HL-60 (cell line): ENCODE measurements around the gene MYMK.

Source experiments
- DNase-seq, 2 experiments: peaks; one replicate each; pipeline ENCODE4 v3.0.0-alpha.2; 2010 to 2020; ENCODE audit warnings: low read depth in 1 of 2, low spot score in 1 of 2
- H3K27ac ChIP-seq: fragments of 250-450 bp; sonication (Bioruptor Pico); replicated peaks from 2 replicates; pipeline ENCODE4 v1.5.1; 2020; ENCODE audit warnings: mild to moderate bottlenecking, moderate library complexity
- H3K27me3 ChIP-seq: fragments of 250-450 bp; sonication (Bioruptor Pico); 2 replicates; pipeline ENCODE4 v1.5.1; 2021; ENCODE audit warnings: mild to moderate bottlenecking, moderate library complexity; ENCODE audit not compliant: insufficient read depth, poor library complexity, severe bottlenecking
- H3K4me3 ChIP-seq: replicated peaks from 2 replicates; pipeline ENCODE4 v1.5.1; 2011; ENCODE audit warnings: mild to moderate bottlenecking, control low read depth, low read length; ENCODE audit not compliant: insufficient read depth
- CTCF ChIP-seq: IDR thresholded peaks from one replicate; pipeline ENCODE4 v1.5.1; 2011; ENCODE audit warnings: low read length, control low read depth, inconsistent platforms; ENCODE audit not compliant: insufficient read depth
- GABPA ChIP-seq: IDR thresholded peaks from 2 replicates; pipeline ENCODE4 v1.6.1; 2012; ENCODE audit warnings: low read depth
- POLR2AphosphoS5 ChIP-seq: IDR thresholded peaks from 2 replicates; pipeline ENCODE4 v1.6.1; 2012; ENCODE audit warnings: low read depth
- REST ChIP-seq: IDR thresholded peaks from 2 replicates; pipeline ENCODE4 v1.6.1; 2012; ENCODE audit warnings: low read depth; ENCODE audit not compliant: insufficient replicate concordance
- SPI1 ChIP-seq: IDR thresholded peaks from 2 replicates; pipeline ENCODE4 v1.6.1; 2012; ENCODE audit warnings: low read depth, mild to moderate bottlenecking, borderline replicate concordance

MYMK gene

GRCh38 chr9:133524146-133524545 lies 613 bp downstream of the MYMK start:
- Histone ChIP-seq H3K27me3 (peaks cover 4% of the 10 kb centered on the region), H3K27ac (no peak overlapping the region), H3K4me3 (no peak overlapping the region)
- no peak for TF ChIP-seq REST
- TF ChIP-seq GABPA: no peak
- no peak for TF ChIP-seq POLR2AphosphoS5
- no peak for TF ChIP-seq SPI1
- TF ChIP-seq CTCF: no peak
- DNase-seq: no peak

GRCh38 chr9:133523106-133523505 lies 1.7 kb downstream of the MYMK start:
- Histone ChIP-seq H3K27ac (no peak overlapping the region), H3K27me3 (peaks cover 4% of the 10 kb centered on the region)

More at GRCh38 chr9:133523106-133523505, 1.7 kb downstream of the MYMK start:
- no peak overlapping the region for H3K4me3 ChIP-seq
- no peak for DNase-seq
- no peak for TF ChIP-seq POLR2AphosphoS5
- no peak for TF ChIP-seq SPI1
- TF ChIP-seq REST: no peak
- no peak for TF ChIP-seq GABPA
- TF ChIP-seq CTCF: no peak
